ENCODE measurements around the gene MROH2A. TPM values are rescaled to one million over a fixed set of nuclear protein-coding genes. Genes with fewer than 3 reads are reported as not detected.

Gene MROH2A
- total RNA-seq, 1 donor from 2014 or later = not detected

DNA sequence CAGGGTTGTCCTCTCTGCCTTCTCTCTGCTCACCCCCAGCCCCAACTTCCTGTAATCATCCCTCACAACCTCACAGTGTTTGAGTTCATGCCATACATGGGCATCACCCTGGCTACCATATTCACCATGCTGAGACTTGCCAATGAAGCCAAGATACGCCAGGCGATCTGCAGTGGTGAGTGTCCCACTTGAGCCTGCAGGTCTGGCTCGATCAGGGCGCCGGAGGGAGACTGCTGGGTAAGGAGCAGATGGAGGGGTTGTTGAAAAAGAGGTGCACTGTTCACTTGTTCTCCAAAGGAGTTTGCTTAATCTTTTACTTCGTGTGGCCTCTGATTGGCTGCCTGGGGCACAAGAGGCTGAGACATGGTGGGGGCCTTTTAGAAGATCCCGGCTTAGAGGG is 14.6 kb downstream of the MROH2A start:
- no peak overlapping the region for H3K27ac Mint-ChIP-seq (ENCODE audit: unreplicated experiment)
- no peaks in the 10 kb centered on the region for H3K4me1 Mint-ChIP-seq (ENCODE audit: low read depth)
- TF ChIP-seq, protein P1, sequence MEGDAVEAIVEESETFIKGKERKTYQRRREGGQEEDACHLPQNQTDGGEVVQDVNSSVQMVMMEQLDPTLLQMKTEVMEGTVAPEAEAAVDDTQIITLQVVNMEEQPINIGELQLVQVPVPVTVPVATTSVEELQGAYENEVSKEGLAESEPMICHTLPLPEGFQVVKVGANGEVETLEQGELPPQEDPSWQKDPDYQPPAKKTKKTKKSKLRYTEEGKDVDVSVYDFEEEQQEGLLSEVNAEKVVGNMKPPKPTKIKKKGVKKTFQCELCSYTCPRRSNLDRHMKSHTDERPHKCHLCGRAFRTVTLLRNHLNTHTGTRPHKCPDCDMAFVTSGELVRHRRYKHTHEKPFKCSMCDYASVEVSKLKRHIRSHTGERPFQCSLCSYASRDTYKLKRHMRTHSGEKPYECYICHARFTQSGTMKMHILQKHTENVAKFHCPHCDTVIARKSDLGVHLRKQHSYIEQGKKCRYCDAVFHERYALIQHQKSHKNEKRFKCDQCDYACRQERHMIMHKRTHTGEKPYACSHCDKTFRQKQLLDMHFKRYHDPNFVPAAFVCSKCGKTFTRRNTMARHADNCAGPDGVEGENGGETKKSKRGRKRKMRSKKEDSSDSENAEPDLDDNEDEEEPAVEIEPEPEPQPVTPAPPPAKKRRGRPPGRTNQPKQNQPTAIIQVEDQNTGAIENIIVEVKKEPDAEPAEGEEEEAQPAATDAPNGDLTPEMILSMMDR (IDR thresholded peaks at IDR 0.05) = no peak
- H3K4me3 Mint-ChIP-seq (ENCODE audit: unreplicated experiment) = no peak overlapping the region
- H3K9me3 Mint-ChIP-seq (ENCODE audit: low read depth) = no peaks in the 10 kb centered on the region
- no peaks in the 10 kb centered on the region for H3K36me3 Mint-ChIP-seq (ENCODE audit: low read depth)
- DNase-seq (ENCODE audit: low spot score) = no peak
- H3K27me3 Mint-ChIP-seq (ENCODE audit: low read depth) = peaks cover 8% of the 10 kb centered on the region

DNA sequence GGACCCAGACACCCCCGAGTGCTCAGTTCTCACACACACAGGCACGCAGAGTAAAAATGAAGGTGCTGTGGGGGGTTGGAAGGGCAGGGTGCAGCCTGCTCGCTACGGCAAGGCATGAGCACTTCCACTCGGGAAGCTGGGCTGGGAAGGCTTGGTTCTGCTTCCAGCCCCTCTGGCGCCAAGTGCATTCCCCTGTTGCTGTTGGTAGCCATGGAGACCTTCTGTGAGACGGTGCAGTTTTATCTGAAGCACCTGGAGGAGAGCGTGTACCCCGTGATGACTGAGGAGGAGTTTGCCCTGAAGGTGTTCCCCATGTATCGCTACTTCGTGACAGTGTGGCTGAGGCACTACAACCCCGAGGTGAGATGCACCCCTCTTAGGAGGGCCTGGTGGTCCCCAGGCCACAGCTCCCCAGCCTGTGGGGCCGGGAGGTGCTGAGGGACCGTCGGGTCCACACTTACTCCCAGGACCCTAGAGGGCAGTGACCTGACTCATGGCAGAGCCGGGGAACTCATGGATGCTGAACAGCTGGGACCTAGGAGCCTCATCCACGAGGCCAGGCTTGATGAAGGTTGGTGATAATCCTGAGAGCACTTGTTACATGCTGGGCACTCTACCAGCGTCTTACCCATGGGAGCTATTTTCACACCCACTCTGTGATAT is 15.5 kb downstream of the MROH2A start:
- H3K27me3 Mint-ChIP-seq (ENCODE audit: low read depth) = peaks cover 8% of the 10 kb centered on the region
- TF ChIP-seq, protein P1 (IDR thresholded peaks at IDR 0.05) = no peak
- H3K4me3 Mint-ChIP-seq (ENCODE audit: unreplicated experiment) = no peak overlapping the region
- H3K4me1 Mint-ChIP-seq (ENCODE audit: low read depth) = no peaks in the 10 kb centered on the region
- no peak overlapping the region for H3K27ac Mint-ChIP-seq (ENCODE audit: unreplicated experiment)
- DNase-seq (ENCODE audit: low spot score) = no peak
- no peaks in the 10 kb centered on the region for H3K9me3 Mint-ChIP-seq (ENCODE audit: low read depth)
- no peaks in the 10 kb centered on the region for H3K36me3 Mint-ChIP-seq (ENCODE audit: low read depth)

DNA sequence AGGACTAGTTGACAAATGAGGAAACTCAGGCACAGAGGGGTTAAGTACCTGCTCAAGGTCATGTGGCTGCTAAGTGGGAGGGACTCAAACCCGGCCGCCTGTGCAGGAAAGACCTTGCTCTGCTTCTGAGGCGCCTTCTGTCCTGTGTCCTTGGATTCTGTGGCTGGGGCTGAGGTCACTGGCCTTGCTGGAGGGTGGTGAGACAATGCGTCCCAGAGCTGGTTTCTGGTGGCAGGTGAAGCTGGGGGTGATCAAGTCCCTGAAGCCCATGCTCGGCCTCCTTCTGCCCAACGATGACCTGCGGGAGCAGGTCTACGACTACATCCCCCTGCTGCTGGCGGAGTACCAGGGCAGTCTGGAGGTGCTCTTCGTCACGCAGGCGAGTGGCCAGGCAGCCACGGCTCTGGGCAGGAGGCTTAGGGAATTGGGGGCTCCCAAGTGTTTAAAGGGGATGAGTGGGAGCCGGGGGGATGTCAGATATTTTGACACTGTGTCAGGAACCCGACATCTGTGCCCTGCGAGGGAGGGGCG is 16.1 kb downstream of the MROH2A start:
- Mint-ChIP-seq H3K36me3 (ENCODE audit: low read depth) (no peaks in the 10 kb centered on the region), H3K27me3 (ENCODE audit: low read depth) (peaks cover 9% of the 10 kb centered on the region), H3K4me1 (ENCODE audit: low read depth) (no peaks in the 10 kb centered on the region), H3K4me3 (ENCODE audit: unreplicated experiment) (no peak overlapping the region), H3K27ac (ENCODE audit: unreplicated experiment) (no peak overlapping the region), H3K9me3 (ENCODE audit: low read depth) (no peaks in the 10 kb centered on the region)
- peak; percentile 86 for DNase-seq (ENCODE audit: low spot score)
- TF ChIP-seq, protein P1 (IDR thresholded peaks at IDR 0.05) = no peak

DNA sequence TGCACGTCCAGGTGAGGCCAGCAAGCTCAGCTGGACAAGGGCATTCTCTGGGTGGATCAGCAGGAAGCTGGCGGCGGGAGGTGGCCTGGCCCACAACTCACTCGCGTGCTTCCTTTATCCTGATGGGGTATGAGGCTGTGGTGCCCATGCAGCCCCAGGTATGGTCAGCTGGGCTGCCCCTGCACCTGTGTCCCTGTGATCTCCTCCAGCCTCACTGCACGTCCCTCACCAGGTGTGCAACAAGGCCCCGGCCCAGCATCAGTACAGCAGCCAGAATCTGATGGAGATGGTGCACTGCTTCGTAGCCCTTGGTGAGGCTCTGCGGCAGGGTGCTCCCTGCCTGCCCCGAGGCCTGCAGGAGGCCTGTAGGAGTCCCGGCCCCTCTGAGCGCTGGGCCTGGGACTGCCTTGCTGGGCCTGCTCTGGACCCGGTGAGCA is 17.6 kb downstream of the MROH2A start:
- H3K36me3 Mint-ChIP-seq (ENCODE audit: low read depth) = peaks cover 2% of the 10 kb centered on the region
- H3K9me3 Mint-ChIP-seq (ENCODE audit: low read depth) = peaks cover 5% of the 10 kb centered on the region
- H3K4me3 Mint-ChIP-seq (ENCODE audit: unreplicated experiment) = no peak overlapping the region
- TF ChIP-seq, protein P1 (IDR thresholded peaks at IDR 0.05) = no peak
- peaks cover 7% of the 10 kb centered on the region for H3K27me3 Mint-ChIP-seq (ENCODE audit: low read depth)
- peak; percentile 82 for DNase-seq (ENCODE audit: low spot score)
- no peak overlapping the region for H3K27ac Mint-ChIP-seq (ENCODE audit: unreplicated experiment)
- H3K4me1 Mint-ChIP-seq (ENCODE audit: low read depth) = no peaks in the 10 kb centered on the region

DNA sequence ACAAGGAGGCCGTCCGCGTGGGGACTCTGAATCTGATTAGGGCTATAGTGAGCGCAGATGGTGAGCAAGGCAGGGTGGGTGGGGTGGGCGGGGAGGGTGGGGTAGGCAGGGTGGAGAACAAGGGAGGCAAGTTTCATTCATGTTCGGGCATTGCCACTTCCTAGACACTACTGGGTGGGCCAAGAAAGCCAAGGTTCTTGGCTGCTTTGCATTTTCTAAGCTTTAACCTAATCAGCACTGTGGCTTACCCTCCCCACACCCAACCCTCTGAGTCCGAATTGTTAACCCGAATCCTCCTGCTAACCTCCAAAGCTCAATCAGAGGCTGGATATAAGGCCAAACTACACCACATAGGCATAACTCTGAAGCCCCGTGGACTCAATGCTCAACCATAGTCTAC is 18.1 kb downstream of the MROH2A start:
- Mint-ChIP-seq H3K27me3 (ENCODE audit: low read depth) (peaks cover 5% of the 10 kb centered on the region), H3K4me1 (ENCODE audit: low read depth) (peaks cover 3% of the 10 kb centered on the region), H3K36me3 (ENCODE audit: low read depth) (peaks cover 2% of the 10 kb centered on the region), H3K4me3 (ENCODE audit: unreplicated experiment) (no peak overlapping the region), H3K9me3 (ENCODE audit: low read depth) (peaks cover 5% of the 10 kb centered on the region), H3K27ac (ENCODE audit: unreplicated experiment) (no peak overlapping the region)
- DNase-seq (ENCODE audit: low spot score) = no peak
- TF ChIP-seq, protein P1 (IDR thresholded peaks at IDR 0.05) = no peak
